Colonic mucosa (tissue), 4 donors: ENCODE data around the gene CD93. TPM values are rescaled to one million over a fixed set of nuclear protein-coding genes. Genes with fewer than 3 reads are reported as not detected.
A peak's percentile ranks its signal among the peaks of the same experiment; 100 is the strongest.

ENCODE experiments used
- DNase-seq: peaks from one replicate; pipeline ENCODE4 v3.0.0-alpha.2; 2020
- H3K27ac ChIP-seq: fragments of 200-600 bp; one replicate; pipeline ENCODE4 v1.8.0; 2021
- H3K27me3 ChIP-seq: fragments of 200-600 bp; one replicate; pipeline ENCODE4 v1.8.0; 2021
- H3K36me3 ChIP-seq: fragments of 200-600 bp; one replicate; pipeline ENCODE4 v1.8.0; 2021
- H3K4me1 ChIP-seq: fragments of 200-600 bp; one replicate; pipeline ENCODE4 v1.8.0; 2021; ENCODE audit warnings: mild to moderate bottlenecking
- H3K4me3 ChIP-seq: fragments of 200-600 bp; one replicate; pipeline ENCODE4 v1.8.0; 2021
- H3K9ac ChIP-seq, 2 donors: one replicate each; pipeline ENCODE4 v1.7.0; 2013; ENCODE audit warnings: control low read depth in 2 of 2, low read depth in 2 of 2, low read length in 2 of 2
- H3K9me3 ChIP-seq: fragments of 200-600 bp; one replicate; pipeline ENCODE4 v1.8.0; 2021
- intact Hi-C: fragments of 100-400 bp; cut with DNase I; formaldehyde crosslinking; loops from one replicate; pipeline ENCODE4 v1.14.1; 2022
- total RNA-seq, 2 donors: library from RNA; stranded (reverse); fragmentation: NEBNext Ultra II Directional in 1 of 2; extraction: Animal tissue kit (Norgen Biotek cat#: 25700) in 1 of 2; gene quantifications; one replicate each; pipeline ENCODE4 v1.2.1, GENCODE V29; 2021
- TF ChIP-seq, protein P1 (sequence below): fragments of 200-600 bp; IDR thresholded peaks from one replicate; pipeline ENCODE4 v1.8.0; 2022; ENCODE audit warnings: antibody characterized with exemption, mild to moderate bottlenecking
- donor health status: healthy.
- donor health status: DM: no; HTN: no; CAD: no.
- donor health status: DM: no; HTN: no; CAD: no.

Gene CD93
- total RNA-seq, 2 donors from 2014 or later = 5.3 to 20.3 TPM

DNA sequence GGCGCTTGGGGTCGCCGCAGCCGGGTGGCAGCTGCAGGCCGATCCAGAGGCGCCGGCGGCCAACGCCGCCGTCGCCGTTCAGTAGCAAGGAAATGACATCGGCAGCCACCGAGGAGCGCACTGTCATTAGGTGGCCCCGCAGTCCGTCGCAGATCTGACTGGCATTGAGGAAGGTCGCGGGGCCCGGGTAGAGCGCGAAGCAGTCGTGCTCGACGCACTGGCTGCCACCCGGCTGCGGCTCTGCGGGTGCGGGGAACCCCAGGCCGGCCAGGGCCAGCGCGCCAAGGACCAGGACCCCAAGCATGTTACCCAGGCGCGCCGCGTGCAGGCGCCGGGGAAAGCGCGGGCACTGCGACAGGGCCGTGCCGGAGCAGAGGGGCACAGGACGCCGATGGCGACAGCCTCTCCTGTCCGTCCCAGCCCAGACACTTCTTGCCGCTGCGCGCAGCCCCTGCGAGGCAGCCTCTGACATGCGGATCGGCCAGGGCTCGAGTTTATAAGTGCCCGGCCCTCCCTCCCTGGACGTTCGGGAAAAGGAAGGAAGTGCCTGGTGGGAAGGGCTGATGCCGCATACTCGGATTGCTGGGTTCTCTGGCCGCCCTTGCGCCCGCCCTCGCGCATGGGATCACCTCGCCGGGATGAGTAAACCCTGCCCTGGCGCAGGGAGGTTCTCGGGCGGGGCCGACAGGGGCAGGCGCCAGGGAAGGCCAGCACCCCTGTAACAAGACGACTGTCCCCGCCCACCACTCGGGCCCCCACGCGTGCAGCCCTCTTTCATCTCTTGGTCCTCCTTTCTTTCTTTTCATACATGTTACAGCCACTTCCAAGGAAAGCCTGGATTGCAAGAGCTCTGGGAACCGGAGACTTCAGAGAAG is 36.7 kb downstream of the CD93 start, which contains the start of gene THBD:
TSS of gene THBD (minus strand) at position 472 of the 875 bp plus-strand sequence. CDS start at position 304, 168 bp downstream.
- intact Hi-C loops = loop anchor here (10.0 kb wide), 1 partner anchor 155 kb away; no protein-coding TSS in a partner anchor
- Histone ChIP-seq H3K4me3 (peak within 1 kb of the TSS; percentile 33), H3K4me1 (peaks cover 6% of the 10 kb centered on the region), H3K9ac (peak within 1 kb of the TSS in 1 of 2 donors; percentile 50), H3K27me3 (peaks cover 53% of the 10 kb centered on the region), H3K36me3 (no peaks in the 10 kb centered on the region), H3K9me3 (no peaks in the 10 kb centered on the region), H3K27ac (peak within 1 kb of the TSS; percentile 63)
- DNase-seq = peak; percentile 53
- TF ChIP-seq, protein P1, sequence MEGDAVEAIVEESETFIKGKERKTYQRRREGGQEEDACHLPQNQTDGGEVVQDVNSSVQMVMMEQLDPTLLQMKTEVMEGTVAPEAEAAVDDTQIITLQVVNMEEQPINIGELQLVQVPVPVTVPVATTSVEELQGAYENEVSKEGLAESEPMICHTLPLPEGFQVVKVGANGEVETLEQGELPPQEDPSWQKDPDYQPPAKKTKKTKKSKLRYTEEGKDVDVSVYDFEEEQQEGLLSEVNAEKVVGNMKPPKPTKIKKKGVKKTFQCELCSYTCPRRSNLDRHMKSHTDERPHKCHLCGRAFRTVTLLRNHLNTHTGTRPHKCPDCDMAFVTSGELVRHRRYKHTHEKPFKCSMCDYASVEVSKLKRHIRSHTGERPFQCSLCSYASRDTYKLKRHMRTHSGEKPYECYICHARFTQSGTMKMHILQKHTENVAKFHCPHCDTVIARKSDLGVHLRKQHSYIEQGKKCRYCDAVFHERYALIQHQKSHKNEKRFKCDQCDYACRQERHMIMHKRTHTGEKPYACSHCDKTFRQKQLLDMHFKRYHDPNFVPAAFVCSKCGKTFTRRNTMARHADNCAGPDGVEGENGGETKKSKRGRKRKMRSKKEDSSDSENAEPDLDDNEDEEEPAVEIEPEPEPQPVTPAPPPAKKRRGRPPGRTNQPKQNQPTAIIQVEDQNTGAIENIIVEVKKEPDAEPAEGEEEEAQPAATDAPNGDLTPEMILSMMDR = no peak

DNA sequence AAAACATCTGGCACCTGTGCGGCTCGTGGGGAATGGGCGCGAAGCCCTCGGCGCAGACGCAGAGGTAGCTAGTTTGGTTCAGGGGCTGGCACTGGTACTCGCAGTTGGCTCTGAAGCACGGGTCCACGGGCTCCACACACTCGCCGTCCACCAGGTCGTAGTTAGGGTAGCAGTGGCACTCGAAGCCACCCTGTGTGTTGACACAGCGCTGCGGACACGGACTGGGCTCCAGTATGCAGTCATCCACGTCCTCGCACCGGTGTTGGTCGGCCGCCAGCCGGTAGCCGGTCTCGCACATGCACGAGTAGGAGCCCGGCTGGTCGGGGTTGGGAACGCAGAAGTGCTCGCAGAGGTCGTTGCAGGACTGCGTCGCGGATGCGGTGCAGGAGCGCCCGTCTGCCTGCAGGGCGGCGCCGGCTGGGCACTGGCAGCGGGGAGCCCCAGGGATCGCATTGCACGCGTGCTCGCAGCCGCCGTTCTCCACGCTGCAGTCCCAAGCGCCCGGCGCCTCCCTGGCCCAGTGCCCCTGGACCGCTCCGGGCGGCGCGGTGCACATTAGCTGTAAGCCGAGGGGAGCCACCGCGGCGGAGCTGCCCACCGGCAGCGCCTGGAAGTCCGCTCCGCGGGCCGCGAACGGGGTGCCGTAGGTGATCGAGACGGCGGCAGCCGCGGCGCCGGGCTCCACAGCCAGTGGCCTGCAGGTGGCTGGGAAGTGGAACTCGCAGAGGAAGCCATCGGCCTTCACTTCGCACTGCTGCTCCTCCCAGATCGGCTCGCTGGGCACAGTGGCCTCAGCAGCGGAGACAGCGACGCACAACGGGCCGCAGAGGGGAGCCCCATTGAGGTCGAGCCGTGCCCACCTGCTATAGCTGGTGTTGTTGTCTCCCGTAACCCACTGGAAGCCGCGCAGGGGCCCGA is 37.6 kb downstream of the CD93 start:
- DNase-seq = peak; percentile 32
- Histone ChIP-seq H3K36me3 (no peaks in the 10 kb centered on the region), H3K4me1 (peaks cover 6% of the 10 kb centered on the region), H3K4me3 (peak overlapping the region; percentile 33), H3K9me3 (no peaks in the 10 kb centered on the region), H3K9ac (peak overlapping the region in 1 of 2 donors; percentile 50), H3K27ac (peak overlapping the region; percentile 63), H3K27me3 (peaks cover 53% of the 10 kb centered on the region)
- TF ChIP-seq, protein P1 = peak; percentile 25
- intact Hi-C loops = loop anchor here (10.0 kb wide), 1 partner anchor 156 kb away; no protein-coding TSS in a partner anchor

DNA sequence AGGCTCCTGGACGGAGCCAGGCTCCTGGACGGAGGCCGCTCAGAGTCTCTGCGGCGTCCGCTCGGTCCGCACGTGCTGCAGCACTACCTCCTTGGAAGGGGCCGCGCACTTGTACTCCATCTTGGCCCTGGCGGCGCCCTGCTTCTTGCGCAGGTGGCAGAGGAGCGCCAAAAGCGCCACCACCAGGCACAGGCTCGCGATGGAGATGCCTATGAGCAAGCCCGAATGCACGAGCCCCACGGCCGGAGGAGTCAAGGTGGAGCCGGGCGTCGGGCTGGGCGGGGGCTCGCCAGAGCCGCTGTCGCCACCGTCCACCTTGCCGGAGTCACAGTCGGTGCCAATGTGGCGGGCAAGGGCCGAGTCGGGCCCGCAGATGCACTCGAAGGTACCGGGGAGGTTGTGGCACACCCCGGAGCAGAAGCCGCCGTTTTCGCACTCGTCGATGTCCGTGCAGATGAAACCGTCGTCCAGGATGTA is 38.3 kb downstream of the CD93 start:
- H3K9me3 ChIP-seq = no peaks in the 10 kb centered on the region
- H3K4me1 ChIP-seq = peaks cover 6% of the 10 kb centered on the region
- H3K27ac ChIP-seq = no peak overlapping the region
- H3K36me3 ChIP-seq = no peaks in the 10 kb centered on the region
- DNase-seq = no peak
- H3K27me3 ChIP-seq = peaks cover 53% of the 10 kb centered on the region
- TF ChIP-seq, protein P1 = no peak
- peak overlapping the region; percentile 33 for H3K4me3 ChIP-seq
- intact Hi-C loops = loop anchor here (10.0 kb wide), 1 partner anchor 157 kb away; no protein-coding TSS in a partner anchor
- H3K9ac ChIP-seq = no peak overlapping the region

DNA sequence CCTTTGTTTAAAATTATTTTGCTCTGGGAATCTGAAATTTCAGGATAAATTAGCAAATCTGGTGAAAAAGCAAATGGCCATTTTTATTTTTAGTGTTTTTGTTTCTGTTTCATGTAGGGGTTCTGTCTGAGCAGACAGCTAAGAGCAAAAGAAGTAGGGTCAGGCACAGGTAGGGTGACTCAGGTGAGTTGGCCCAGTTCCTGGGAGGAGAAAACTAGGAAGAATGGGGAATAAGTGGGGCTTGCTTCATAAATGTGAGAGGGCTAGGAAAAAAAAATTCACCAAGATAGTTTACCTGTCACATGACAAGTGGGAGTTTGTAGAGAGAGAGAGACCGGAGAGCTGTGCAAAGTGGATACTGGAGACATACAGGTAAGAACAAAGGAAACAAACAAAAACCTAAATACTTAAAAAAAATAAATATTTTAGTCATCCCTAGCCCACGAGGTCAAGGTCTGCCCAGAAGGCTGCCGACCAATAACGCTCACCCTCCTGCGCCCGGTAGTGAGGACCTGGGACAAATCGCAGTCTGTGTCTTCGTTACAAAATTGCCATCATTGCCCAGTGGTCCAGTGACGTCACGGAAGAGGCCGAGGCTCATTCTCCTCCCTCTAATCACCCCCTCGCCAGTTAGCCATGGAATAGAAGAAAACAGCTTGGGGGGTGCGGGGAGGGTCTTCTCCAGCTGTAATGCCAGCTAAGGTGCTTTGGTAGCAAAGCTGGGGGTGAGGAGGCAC is 39.0 kb downstream of the CD93 start:
- Histone ChIP-seq H3K9ac (no peak overlapping the region), H3K4me1 (peaks cover 6% of the 10 kb centered on the region), H3K9me3 (no peaks in the 10 kb centered on the region), H3K27me3 (peaks cover 53% of the 10 kb centered on the region), H3K36me3 (no peaks in the 10 kb centered on the region), H3K27ac (no peak overlapping the region), H3K4me3 (no peak overlapping the region)
- no peak for DNase-seq
- TF ChIP-seq, protein P1 = no peak
- intact Hi-C loops = loop anchor here (10.0 kb wide), 1 partner anchor 158 kb away; no protein-coding TSS in a partner anchor
